ENCODE measurements around the gene SLC66A1.

DNA sequence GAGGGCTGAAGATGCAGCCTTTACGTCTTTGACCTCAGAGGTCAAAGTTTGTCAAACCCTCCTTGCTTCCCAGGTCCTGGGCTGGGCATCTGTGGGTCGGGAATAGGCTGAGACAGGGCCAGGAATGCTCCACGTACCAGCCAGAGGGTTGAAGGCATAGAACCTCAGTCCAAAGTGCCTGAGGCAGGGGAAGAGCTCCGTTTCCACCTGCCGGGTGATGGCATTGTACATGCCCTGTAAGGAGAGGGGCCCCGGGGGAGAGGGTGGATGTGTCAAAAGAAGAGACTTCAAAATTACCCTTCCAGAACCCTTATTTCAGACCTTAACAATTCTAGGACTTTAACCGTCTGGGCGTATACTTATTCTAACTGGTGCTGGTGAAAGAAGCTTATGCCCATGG, 27.2 kb upstream of the SLC66A1 start:
- TF ChIP-seq, protein P1, sequence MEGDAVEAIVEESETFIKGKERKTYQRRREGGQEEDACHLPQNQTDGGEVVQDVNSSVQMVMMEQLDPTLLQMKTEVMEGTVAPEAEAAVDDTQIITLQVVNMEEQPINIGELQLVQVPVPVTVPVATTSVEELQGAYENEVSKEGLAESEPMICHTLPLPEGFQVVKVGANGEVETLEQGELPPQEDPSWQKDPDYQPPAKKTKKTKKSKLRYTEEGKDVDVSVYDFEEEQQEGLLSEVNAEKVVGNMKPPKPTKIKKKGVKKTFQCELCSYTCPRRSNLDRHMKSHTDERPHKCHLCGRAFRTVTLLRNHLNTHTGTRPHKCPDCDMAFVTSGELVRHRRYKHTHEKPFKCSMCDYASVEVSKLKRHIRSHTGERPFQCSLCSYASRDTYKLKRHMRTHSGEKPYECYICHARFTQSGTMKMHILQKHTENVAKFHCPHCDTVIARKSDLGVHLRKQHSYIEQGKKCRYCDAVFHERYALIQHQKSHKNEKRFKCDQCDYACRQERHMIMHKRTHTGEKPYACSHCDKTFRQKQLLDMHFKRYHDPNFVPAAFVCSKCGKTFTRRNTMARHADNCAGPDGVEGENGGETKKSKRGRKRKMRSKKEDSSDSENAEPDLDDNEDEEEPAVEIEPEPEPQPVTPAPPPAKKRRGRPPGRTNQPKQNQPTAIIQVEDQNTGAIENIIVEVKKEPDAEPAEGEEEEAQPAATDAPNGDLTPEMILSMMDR (IDR thresholded peaks at IDR 0.05; ENCODE audit: low read depth, low read length) = no peak
- TF ChIP-seq POLR2A (IDR thresholded peaks at IDR 0.05; ENCODE audit: extremely low read depth, insufficient read length) = no peak

Data from NB4 (cell line).